Endothelial cell of umbilical vein (primary cell): ENCODE measurements around the gene SLC10A4. TPM values are rescaled to one million over a fixed set of nuclear protein-coding genes. Genes with fewer than 3 reads are reported as not detected.

Source experiments
- BruUV-seq: library from RNA; stranded (reverse); fragments of 400-500 nt; replicated peaks from 2 replicates; lab custom pipeline; 2021; lab: Mats Ljungman, UMichigan
- CTCF ChIA-PET: fragments of 300-600, 350-600 bp; sonication (Branson Sonifier 250); formaldehyde crosslinking; loops from one replicate; lab custom pipeline; 2021; ENCODE audit warnings: antibody characterized with exemption, inconsistent platforms; lab: Charles Lee
- POLR2A ChIA-PET: fragments of 300-600, 350-600 bp; sonication (Branson Sonifier 250); formaldehyde crosslinking; loops from one replicate; lab custom pipeline; 2021; ENCODE audit warnings: antibody characterized with exemption, inconsistent platforms; lab: Charles Lee
- DNase-seq: peaks from one replicate; pipeline ENCODE4 v3.0.0-alpha.2; 2011; ENCODE audit warnings: low read depth, low spot score
- FAIRE-seq: peaks from 2 replicates; lab custom pipeline; 2011; peaks lifted over from hg19 to GRCh38; lab: Jason Lieb, UNC
- H2AFZ ChIP-seq: 2 replicates; pipeline ENCODE4 v1.6.0; 2012; ENCODE audit warnings: low read depth, low read length, control low read depth, inconsistent platforms
- H3K27ac ChIP-seq: 2 replicates; pipeline ENCODE4 v1.5.1; 2011; ENCODE audit warnings: low read depth, mild to moderate bottlenecking, control low read depth, low read length, moderate library complexity; ENCODE audit not compliant: insufficient read depth
- H3K27me3 ChIP-seq, 2 experiments: 2 replicates each; pipeline versions ENCODE4 v1.6.0 to v1.6.1; 2011; ENCODE audit warnings: low read length in 2 of 2, mixed read lengths in 1 of 2; ENCODE audit not compliant: control insufficient read depth in 2 of 2, insufficient read depth in 2 of 2
- H3K36me3 ChIP-seq, 2 experiments: 2 replicates in 1 of 2; 3 replicates in 1 of 2; pipeline ENCODE4 v1.5.1; 2011; ENCODE audit warnings: low read length in 2 of 2, mild to moderate bottlenecking in 1 of 2, moderate library complexity in 1 of 2; ENCODE audit not compliant: control insufficient read depth in 2 of 2, insufficient read depth in 2 of 2; ENCODE audit errors: extremely low read depth in 1 of 2
- H3K4me1 ChIP-seq: 3 replicates; pipeline ENCODE4 v1.5.1; 2011; ENCODE audit warnings: mild to moderate bottlenecking, low read length; ENCODE audit not compliant: control insufficient read depth, insufficient read depth; ENCODE audit errors: extremely low read depth
- H3K4me2 ChIP-seq: 2 replicates; pipeline ENCODE4 v1.6.1; 2011; ENCODE audit warnings: low read length, control low read depth, mixed read lengths; ENCODE audit not compliant: insufficient read depth
- H3K4me3 ChIP-seq, 3 experiments: fragments of 200-600 bp in 1 of 3; sonication (generic), shearing (Covaris generic) in 1 of 3; replicated peaks in 1 of 3; 2 replicates each; pipeline ENCODE4 v1.5.1; 2011 to 2016; ENCODE audit warnings: control low read depth in 3 of 3, low read length in 3 of 3, mild to moderate bottlenecking in 2 of 3, inconsistent platforms in 1 of 3, low read depth in 1 of 3, moderate library complexity in 1 of 3; ENCODE audit not compliant: insufficient read depth in 1 of 3
- H3K79me2 ChIP-seq: 2 replicates; pipeline ENCODE4 v1.6.0; 2012; ENCODE audit warnings: low read length, inconsistent platforms; ENCODE audit not compliant: control insufficient read depth, insufficient read depth
- H3K9ac ChIP-seq: replicated peaks from 2 replicates; pipeline ENCODE3; 2011; ENCODE audit warnings: low read length, control low read depth; ENCODE audit not compliant: insufficient read depth; ENCODE audit errors: extremely low read depth
- H3K9me1 ChIP-seq: replicated peaks from 3 replicates; pipeline ENCODE4 v1.6.0; 2011; ENCODE audit warnings: mild to moderate bottlenecking, low read length; ENCODE audit not compliant: control insufficient read depth, insufficient read depth; ENCODE audit errors: extremely low read depth
- H3K9me3 ChIP-seq: replicated peaks from 2 replicates; pipeline ENCODE4 v1.5.1; 2012; ENCODE audit warnings: low read length, inconsistent platforms; ENCODE audit not compliant: control insufficient read depth, insufficient read depth
- H4K20me1 ChIP-seq: replicated peaks from 2 replicates; pipeline ENCODE3; 2011; ENCODE audit warnings: mild to moderate bottlenecking, low read length; ENCODE audit not compliant: control insufficient read depth, insufficient read depth; ENCODE audit errors: extremely low read depth
- CTCF ChIP-seq, 2 donors: IDR thresholded peaks; 1 replicate in 1 of 2; 2 replicates in 1 of 2; pipeline ENCODE4 v1.5.1; 2011; ENCODE audit warnings: low read length in 2 of 2, mild to moderate bottlenecking in 2 of 2, moderate library complexity in 2 of 2, control low read depth in 1 of 2, inconsistent platforms in 1 of 2, low read depth in 1 of 2; ENCODE audit not compliant: insufficient read depth in 1 of 2; ENCODE audit errors: extremely low read depth in 1 of 2
- GATA2 ChIP-seq: IDR thresholded peaks from 2 replicates; pipeline ENCODE4 v1.7.0; 2011; ENCODE audit warnings: low read depth, mild to moderate bottlenecking, moderate library complexity, mixed read lengths, low read length; ENCODE audit not compliant: insufficient read length, insufficient read depth
- JUN ChIP-seq: IDR thresholded peaks from 2 replicates; pipeline ENCODE4 v1.6.1; 2011; ENCODE audit warnings: borderline replicate concordance, low read depth; ENCODE audit not compliant: insufficient read length, insufficient read depth
- MYC ChIP-seq: IDR thresholded peaks from one replicate; pipeline ENCODE4 v1.6.1; 2011; ENCODE audit warnings: mild to moderate bottlenecking, low read depth, low read length
- POLR2AphosphoS5 ChIP-seq: IDR thresholded peaks from 2 replicates; pipeline ENCODE4 v1.6.1; 2012; ENCODE audit warnings: low read depth, mild to moderate bottlenecking, control low read depth, low read length, moderate library complexity; ENCODE audit not compliant: insufficient read depth
- dilution Hi-C: fragments of 300-500 bp; cut with MboI; formaldehyde crosslinking; loops from one replicate; pipeline ENCODE4 v1.15.0; 2019; ENCODE audit warnings: low sequenced_read_pairs; ENCODE audit not compliant: extremely low pct_ligation_motif_present
- intact Hi-C: fragments of 100-400 bp; cut with micrococcal nuclease; formaldehyde crosslinking; loops from one replicate; pipeline ENCODE4 v1.10.0; 2022
- polyA plus RNA-seq, 4 experiments: library from polyadenylated mRNA; depleted of rRNA in 3 of 4; stranded (reverse) in 3 of 4; unstranded in 1 of 4; fragments of >200 nt; gene quantifications; 2 replicates each; pipeline versions ENCODE4 v1.2.1 to v1.2.3, GENCODE V29; 2011 to 2012; ENCODE audit warnings: missing spikeins in 1 of 4
- total RNA-seq: library from RNA; stranded (reverse); gene quantifications from 2 replicates; pipeline ENCODE4 v1.2.3, GENCODE V29; 2021

SLC10A4 gene
- total and polyA plus RNA-seq, 2 donors (not counting 3 experiments of a cell fraction or from before 2014, with no cell fraction given), result 0.06 TPM; not detected in 1

GRCh38 chr4:48498895-48499294 lies 15.8 kb downstream of the SLC10A4 start:
- ChIA-PET POLR2A (no interaction called here), CTCF (no interaction called here)
- Histone ChIP-seq H3K9me3 (no peaks in the 10 kb centered on the region), H3K9ac (no peak overlapping the region), H3K4me1 (no peaks in the 10 kb centered on the region), H3K79me2 (no peaks in the 10 kb centered on the region), H2AFZ (no peak overlapping the region), H3K4me2 (no peak overlapping the region), H3K36me3 (peaks cover 7% of the 10 kb centered on the region in 2 experiments), H4K20me1 (no peaks in the 10 kb centered on the region), H3K27ac (no peak overlapping the region), H3K4me3 (no peak overlapping the region), H3K9me1 (no peaks in the 10 kb centered on the region), H3K27me3 (no peaks in the 10 kb centered on the region)
- DNase-seq (no peak), FAIRE-seq (no peak)
- dilution Hi-C loops, result no loop called here
- no TSS peak for BruUV-seq
- TF ChIP-seq CTCF (IDR thresholded peaks at IDR 0.05; ENCODE audit: extremely low read depth in 1 of 2, insufficient read depth in 1 of 2, low read depth in 1 of 2, low read length in 2 of 2) (no peak), JUN (no peak)
- intact Hi-C loops, result no loop called here

GRCh38 chr4:48499551-48500066 lies 16.5 kb downstream of the SLC10A4 start:
- TF ChIP-seq JUN (no peak), MYC (no peak), POLR2AphosphoS5 (no peak), GATA2 (no peak)
- H3K79me2 ChIP-seq, result no peaks in the 10 kb centered on the region
- H3K27me3 ChIP-seq, result no peaks in the 10 kb centered on the region
- no peak overlapping the region for H2AFZ ChIP-seq
- H3K4me2 ChIP-seq, result no peak overlapping the region
- intact Hi-C loops (no loop called here), dilution Hi-C loops (no loop called here)
- ChIA-PET CTCF (no interaction called here), POLR2A (no interaction called here)
- DNase-seq (no peak), FAIRE-seq (no peak)
- no peaks in the 10 kb centered on the region for H3K4me1 ChIP-seq
- no peak overlapping the region for H3K27ac ChIP-seq
- no peak overlapping the region for H3K9ac ChIP-seq
- no TSS peak for BruUV-seq
- H3K4me3 ChIP-seq, result no peak overlapping the region
- no peaks in the 10 kb centered on the region for H3K9me1 ChIP-seq
- H3K9me3 ChIP-seq, result no peaks in the 10 kb centered on the region
- H3K36me3 ChIP-seq, result peaks cover 7% of the 10 kb centered on the region in 2 experiments
- no peaks in the 10 kb centered on the region for H4K20me1 ChIP-seq
